HFF-Myc (cell line): Measurements from ENCODE around the gene SFMBT2.

Experiments used
- DNase-seq: peaks from one replicate; pipeline ENCODE4 v3.0.0-alpha.2; 2011; ENCODE audit warnings: low read depth; ENCODE audit errors: extremely low read depth
- H3K4me3 ChIP-seq: replicated peaks from 2 replicates; pipeline ENCODE4 v1.5.1; 2011; ENCODE audit warnings: low read depth, mild to moderate bottlenecking, control low read depth, low read length
- CTCF ChIP-seq: IDR thresholded peaks from 2 replicates; pipeline ENCODE4 v1.5.1; 2012; ENCODE audit warnings: mild to moderate bottlenecking, low read depth, low read length, control low read depth; ENCODE audit errors: missing control alignments

SFMBT2 gene

GRCh38 chr10:7133958-7134357, 276.9 kb downstream of the SFMBT2 start:
- no peak overlapping the region for H3K4me3 ChIP-seq
- TF ChIP-seq CTCF = no peak
- DNase-seq = no peak

- no peak for DNase-seq
- no peak overlapping the region for H3K4me3 ChIP-seq
- no peak for TF ChIP-seq CTCF
These were observed 277.6 kb downstream of the SFMBT2 start for GRCh38 chr10:7133278-7133677.

GRCh38 chr10:7130191-7130911, 280.5 kb downstream of the SFMBT2 start:
- H3K4me3 ChIP-seq = no peak overlapping the region
- TF ChIP-seq CTCF = no peak
- DNase-seq = no peak

- DNase-seq = no peak
- TF ChIP-seq CTCF = no peak
- H3K4me3 ChIP-seq = no peak overlapping the region
These were observed 287.1 kb downstream of the SFMBT2 start for GRCh38 chr10:7123774-7124173.

- no peak overlapping the region for H3K4me3 ChIP-seq
- no peak for DNase-seq
- TF ChIP-seq CTCF = no peak
These were observed 288.3 kb downstream of the SFMBT2 start for GRCh38 chr10:7122561-7122960.

GRCh38 chr10:7121154-7121797, 289.6 kb downstream of the SFMBT2 start:
- DNase-seq = no peak
- no peak overlapping the region for H3K4me3 ChIP-seq
- peak; percentile 65 for TF ChIP-seq CTCF
